Breast epithelium (tissue), 4 donors: ENCODE data around the gene AMN1. TPM values are rescaled to one million over a fixed set of nuclear protein-coding genes. Genes with fewer than 3 reads are reported as not detected.
"Not testable (repeated sequence)": the region's sequence is repeated elsewhere in the genome, so short reads cannot be mapped to it uniquely, and the experiment has no call there.

Experiments
- DNase-seq, 2 donors: peaks; one replicate each; pipeline ENCODE4 v3.0.0-alpha.2; 2019; ENCODE audit warnings: low spot score in 2 of 2
- H3K27ac ChIP-seq, 2 donors: fragments of 200-600 bp; sonication (generic) in 1 of 2; one replicate each; pipeline ENCODE4 v1.5.1; 2016 to 2019; ENCODE audit warnings: mild to moderate bottlenecking in 1 of 2
- H3K27me3 ChIP-seq, 2 donors: fragments of 200-600 bp; sonication (generic) in 1 of 2; one replicate each; pipeline versions ENCODE4 v1.5.1 to v1.6.0; 2017 to 2019; ENCODE audit warnings: control low read depth in 1 of 2, mild to moderate bottlenecking in 1 of 2
- H3K36me3 ChIP-seq: fragments of 200-600 bp; one replicate; pipeline ENCODE4 v1.5.1; 2019
- H3K4me1 ChIP-seq, 2 donors: fragments of 200-600 bp; sonication (generic); one replicate each; pipeline ENCODE4 v1.5.1; 2016 to 2019; ENCODE audit warnings: control low read depth in 1 of 2
- H3K4me3 ChIP-seq, 3 donors: fragments of 200-600 bp; sonication (generic); 1 replicate in 2 of 3; 2 replicates in 1 of 3; pipeline ENCODE4 v1.5.1; 2016 to 2019; ENCODE audit warnings: mild to moderate bottlenecking in 3 of 3, moderate library complexity in 2 of 3
- H3K9me3 ChIP-seq, 2 donors: fragments of 200-600 bp; sonication (generic) in 1 of 2; one replicate each; pipeline ENCODE4 v1.5.1; 2016 to 2019; ENCODE audit warnings: control low read depth in 1 of 2
- POLR2A ChIP-seq: fragments of 450-650 bp; IDR thresholded peaks from one replicate; pipeline ENCODE4 v1.6.1; 2016; ENCODE audit warnings: antibody characterized with exemption, mild to moderate bottlenecking, moderate library complexity
- POLR2AphosphoS5 ChIP-seq, 3 donors: sonication (generic); formaldehyde crosslinking; IDR thresholded peaks; one replicate each; pipeline ENCODE4 v1.6.1; 2017; ENCODE audit warnings: antibody characterized with exemption in 3 of 3
- intact Hi-C: fragments of 100-400 bp; cut with DNase I; formaldehyde crosslinking; loops from one replicate; pipeline ENCODE4 v1.15.1; 2023; ENCODE audit warnings: low total_unique reads
- total RNA-seq, 3 donors: library from RNA; depleted of rRNA; stranded (reverse); fragments of >200 nt; gene quantifications; one replicate each; pipeline ENCODE4 v1.1.0, GENCODE V29; 2016
- TF ChIP-seq, protein P1 (sequence below), 3 donors: fragments of 450-650 bp; IDR thresholded peaks; one replicate each; pipeline ENCODE4 v1.5.1; 2016 to 2017; ENCODE audit warnings: antibody characterized with exemption in 3 of 3, mild to moderate bottlenecking in 3 of 3, moderate library complexity in 3 of 3

The AMN1 gene
- total RNA-seq, 3 donors from 2014 or later, result 10.9 to 23.7 (median 16.4) TPM

DNA sequence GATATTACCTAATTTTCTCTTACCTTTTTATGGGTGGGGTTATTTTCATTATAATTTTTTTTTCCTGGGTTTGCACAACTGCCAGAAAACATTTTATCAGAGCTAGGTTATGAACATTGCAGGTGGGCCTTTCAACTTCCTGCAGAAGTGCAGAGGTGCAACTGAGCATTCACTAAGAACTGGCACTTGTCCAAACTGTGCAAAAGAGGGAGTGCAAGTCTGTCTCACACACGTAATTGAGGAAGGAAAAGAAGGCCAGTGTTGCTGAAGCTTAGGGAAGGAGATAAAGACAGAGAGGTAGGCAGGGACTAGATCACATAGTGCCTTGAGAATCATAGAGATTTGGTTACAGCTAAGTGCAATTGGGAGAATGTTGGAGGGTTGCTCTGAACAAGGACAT lies 14.1 kb upstream of the AMN1 start:
- no peaks in the 10 kb centered on the region for H3K27me3 ChIP-seq
- no peak overlapping the region for H3K4me3 ChIP-seq
- DNase-seq, result no peak
- TF ChIP-seq POLR2AphosphoS5 (IDR thresholded peaks at IDR 0.05), result no peak
- no peak overlapping the region for H3K27ac ChIP-seq
- intact Hi-C loops, result no loop called here
- H3K36me3 ChIP-seq, result no peaks in the 10 kb centered on the region
- no peaks in the 10 kb centered on the region for H3K4me1 ChIP-seq
- H3K9me3 ChIP-seq, result no peaks in the 10 kb centered on the region

DNA sequence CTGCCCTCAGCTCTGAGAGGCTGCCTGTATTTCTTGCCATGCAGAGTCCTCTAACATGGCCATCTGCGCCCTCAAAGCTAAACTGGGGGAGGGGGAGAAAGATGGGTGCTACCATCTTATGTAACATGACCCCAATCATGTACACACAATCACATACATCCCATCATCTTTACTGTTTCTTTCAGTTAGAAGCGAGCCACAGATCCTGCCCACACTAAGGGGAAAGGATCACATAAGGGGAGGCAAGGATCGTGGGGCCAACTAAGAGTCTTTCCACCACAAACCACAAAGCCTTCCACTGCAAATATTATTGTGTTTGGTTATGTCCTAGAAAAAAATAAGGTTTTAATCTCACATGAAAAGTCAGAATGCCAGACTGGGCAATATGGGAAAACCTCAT lies 11.8 kb upstream of the AMN1 start:
- intact Hi-C loops, result no loop called here
- no peak overlapping the region for H3K27ac ChIP-seq
- no peak for DNase-seq

DNA sequence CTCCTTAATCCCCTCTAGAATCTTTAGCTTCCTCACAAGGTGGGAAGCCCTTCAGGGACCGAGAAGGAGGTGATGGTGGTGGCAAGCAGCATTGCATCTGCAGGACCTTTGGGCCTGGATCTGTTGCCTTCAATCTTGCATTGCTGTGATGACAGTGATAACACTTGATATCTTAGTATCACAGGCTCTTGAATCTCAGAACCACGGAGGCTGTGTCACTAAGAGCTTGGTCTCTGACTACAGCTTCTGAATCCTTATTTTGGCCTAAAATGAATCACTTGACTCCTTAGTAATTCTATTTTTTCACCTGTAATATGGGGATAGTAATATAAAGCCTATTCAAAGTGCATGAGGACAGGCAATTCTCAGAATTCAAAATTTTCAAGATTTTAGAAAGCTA lies 8.9 kb upstream of the AMN1 start:
- no peaks in the 10 kb centered on the region for H3K4me1 ChIP-seq
- intact Hi-C loops, result no loop called here
- no peak overlapping the region for H3K27ac ChIP-seq
- no peaks in the 10 kb centered on the region for H3K9me3 ChIP-seq
- no peaks in the 10 kb centered on the region for H3K36me3 ChIP-seq
- no peak overlapping the region for H3K4me3 ChIP-seq
- TF ChIP-seq, protein P1, sequence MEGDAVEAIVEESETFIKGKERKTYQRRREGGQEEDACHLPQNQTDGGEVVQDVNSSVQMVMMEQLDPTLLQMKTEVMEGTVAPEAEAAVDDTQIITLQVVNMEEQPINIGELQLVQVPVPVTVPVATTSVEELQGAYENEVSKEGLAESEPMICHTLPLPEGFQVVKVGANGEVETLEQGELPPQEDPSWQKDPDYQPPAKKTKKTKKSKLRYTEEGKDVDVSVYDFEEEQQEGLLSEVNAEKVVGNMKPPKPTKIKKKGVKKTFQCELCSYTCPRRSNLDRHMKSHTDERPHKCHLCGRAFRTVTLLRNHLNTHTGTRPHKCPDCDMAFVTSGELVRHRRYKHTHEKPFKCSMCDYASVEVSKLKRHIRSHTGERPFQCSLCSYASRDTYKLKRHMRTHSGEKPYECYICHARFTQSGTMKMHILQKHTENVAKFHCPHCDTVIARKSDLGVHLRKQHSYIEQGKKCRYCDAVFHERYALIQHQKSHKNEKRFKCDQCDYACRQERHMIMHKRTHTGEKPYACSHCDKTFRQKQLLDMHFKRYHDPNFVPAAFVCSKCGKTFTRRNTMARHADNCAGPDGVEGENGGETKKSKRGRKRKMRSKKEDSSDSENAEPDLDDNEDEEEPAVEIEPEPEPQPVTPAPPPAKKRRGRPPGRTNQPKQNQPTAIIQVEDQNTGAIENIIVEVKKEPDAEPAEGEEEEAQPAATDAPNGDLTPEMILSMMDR (IDR thresholded peaks at IDR 0.05), result no peak
- TF ChIP-seq POLR2A (no peak), POLR2AphosphoS5 (IDR thresholded peaks at IDR 0.05) (no peak)
- no peak for DNase-seq
- H3K27me3 ChIP-seq, result no peaks in the 10 kb centered on the region

More for the DNA sequence above, 11.8 kb upstream of the AMN1 start:
- Histone ChIP-seq H3K4me1 (no peaks in the 10 kb centered on the region), H3K36me3 (no peaks in the 10 kb centered on the region), H3K9me3 (no peaks in the 10 kb centered on the region), H3K27me3 (no peaks in the 10 kb centered on the region), H3K4me3 (no peak overlapping the region)
- TF ChIP-seq POLR2AphosphoS5 (IDR thresholded peaks at IDR 0.05) (no peak), POLR2A (no peak)
- TF ChIP-seq, protein P1 (IDR thresholded peaks at IDR 0.05), result no peak

DNA sequence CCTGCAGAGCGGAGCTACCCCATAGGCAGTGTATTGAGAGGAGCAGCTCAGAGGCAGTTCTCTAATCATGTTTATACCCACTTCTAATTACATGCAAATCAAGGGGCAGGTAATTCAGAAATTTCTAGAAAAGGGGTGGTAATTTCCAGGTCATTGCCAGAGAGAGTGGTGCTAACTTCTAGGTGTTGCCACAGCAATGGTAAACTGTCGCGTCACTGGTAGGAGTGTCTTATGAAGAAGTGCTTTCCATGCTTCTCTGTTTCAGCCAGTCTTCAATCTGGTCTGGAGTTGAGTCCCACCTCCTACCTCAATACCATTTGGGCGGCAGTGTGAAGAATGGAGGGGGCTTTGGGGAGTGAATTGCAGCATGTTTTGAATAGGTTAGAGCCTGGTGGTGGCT lies 8.5 kb upstream of the AMN1 start:
- no peak for DNase-seq
- H3K4me1 ChIP-seq, result no peaks in the 10 kb centered on the region
- no peaks in the 10 kb centered on the region for H3K36me3 ChIP-seq
- intact Hi-C loops, result no loop called here
- no peak overlapping the region for H3K4me3 ChIP-seq
- H3K27ac ChIP-seq, result no peak overlapping the region
- H3K9me3 ChIP-seq, result no peaks in the 10 kb centered on the region
- H3K27me3 ChIP-seq, result no peaks in the 10 kb centered on the region
- TF ChIP-seq, protein P1 (IDR thresholded peaks at IDR 0.05), result no peak
- no peak for TF ChIP-seq POLR2AphosphoS5 (IDR thresholded peaks at IDR 0.05)
- no peak for TF ChIP-seq POLR2A

DNA sequence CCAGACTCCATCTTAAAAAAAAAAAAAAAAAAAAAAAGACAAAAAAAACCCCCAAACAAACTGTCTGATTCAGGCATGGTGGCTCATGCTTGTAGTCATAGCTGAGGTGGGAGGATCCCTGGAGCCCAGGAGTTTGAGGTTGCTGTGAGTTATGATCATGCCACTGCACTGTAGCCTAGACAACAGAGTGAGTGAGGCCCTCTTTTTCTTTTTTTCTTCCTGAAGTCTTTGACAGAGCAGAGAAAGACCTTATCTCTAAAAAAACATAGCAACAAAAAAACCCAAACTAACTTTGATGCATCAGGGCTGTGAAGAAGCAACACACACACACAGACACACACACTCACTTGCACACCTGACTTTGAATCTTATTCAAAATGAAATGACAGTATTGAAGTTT lies 7.7 kb upstream of the AMN1 start:
- Histone ChIP-seq H3K4me1 (no peaks in the 10 kb centered on the region), H3K27me3 (no peaks in the 10 kb centered on the region), H3K4me3 (no peak overlapping the region), H3K27ac (no peak overlapping the region), H3K9me3 (no peaks in the 10 kb centered on the region), H3K36me3 (no peaks in the 10 kb centered on the region)
- intact Hi-C loops, result no loop called here
- DNase-seq, result no peak
- TF ChIP-seq POLR2AphosphoS5 (IDR thresholded peaks at IDR 0.05), result no peak
- TF ChIP-seq, protein P1 (IDR thresholded peaks at IDR 0.05), result no peak
- TF ChIP-seq POLR2A, result no peak

DNA sequence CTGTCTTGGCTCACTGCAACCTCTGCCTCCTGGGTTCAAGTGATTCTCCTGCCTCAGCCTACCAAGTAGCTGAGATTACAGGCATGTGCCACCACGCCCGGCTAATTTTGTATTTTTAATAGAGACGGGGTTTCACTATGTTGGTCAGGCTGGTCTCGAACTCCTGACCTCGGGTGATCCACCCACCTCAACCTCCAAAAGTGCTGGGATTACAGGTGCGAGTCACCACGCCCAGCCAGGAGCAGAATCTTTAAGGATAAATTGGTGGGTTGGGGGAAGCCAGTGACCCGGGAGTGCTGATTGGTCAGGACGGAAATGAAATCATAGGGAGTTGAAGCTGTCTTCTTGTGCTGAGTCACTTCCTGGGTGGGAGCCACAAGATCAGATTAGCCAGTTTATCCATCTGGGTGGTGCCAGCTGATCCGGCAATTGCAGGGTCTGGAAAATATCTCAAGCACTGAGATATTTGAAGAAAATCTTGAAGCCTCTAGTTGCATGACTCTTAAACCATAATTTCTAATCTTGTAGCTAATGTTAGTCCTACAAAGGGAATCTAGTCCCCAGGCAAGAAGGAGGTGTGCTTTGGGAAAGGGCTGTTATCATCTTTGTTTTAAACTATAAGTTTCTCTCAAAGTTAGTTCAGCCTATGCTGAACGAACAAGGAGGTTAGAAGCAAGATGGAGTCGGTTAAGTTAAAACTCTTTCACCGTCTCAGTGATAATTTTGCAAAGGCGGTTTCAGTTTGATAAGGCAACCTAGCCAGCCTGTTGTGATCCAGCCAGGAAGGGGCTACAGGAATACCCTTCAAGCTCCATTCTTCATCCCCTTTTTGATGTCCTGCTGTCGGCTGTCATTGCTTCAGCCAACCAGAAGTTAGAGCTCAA lies 5.0 kb upstream of the AMN1 start:
- DNase-seq, H3K4me1 ChIP-seq, H3K9me3 ChIP-seq, intact Hi-C loops, H3K36me3 ChIP-seq, H3K4me3 ChIP-seq, H3K27me3 ChIP-seq: not testable (repeated sequence)
- H3K27ac ChIP-seq, result peak overlapping the region; percentile 84 to 91
